Glutamatergic neuron (in vitro differentiated cells): ENCODE data around the gene PACRG. TPM values are rescaled to one million over a fixed set of nuclear protein-coding genes. Genes with fewer than 3 reads are reported as not detected.

Experiments
- DNase-seq: peaks from one replicate; pipeline ENCODE4 v3.0.0; 2022
- H3K27ac Mint-ChIP-seq: one replicate; pipeline ENCODE4 v1.8.0; 2020; ENCODE audit warnings: mild to moderate bottlenecking, mixed read lengths, inconsistent platforms; ENCODE audit not compliant: unreplicated experiment
- H3K27me3 Mint-ChIP-seq: one replicate; pipeline ENCODE4 v1.8.0; 2020; ENCODE audit warnings: mild to moderate bottlenecking, moderate library complexity, mixed read lengths, inconsistent platforms; ENCODE audit not compliant: unreplicated experiment
- H3K36me3 Mint-ChIP-seq: one replicate; pipeline ENCODE4 v1.8.0; 2020; ENCODE audit warnings: mild to moderate bottlenecking, mixed read lengths, inconsistent platforms; ENCODE audit not compliant: unreplicated experiment
- H3K4me1 Mint-ChIP-seq: one replicate; pipeline ENCODE4 v1.8.0; 2020; ENCODE audit warnings: mild to moderate bottlenecking, low read depth, mixed read lengths, inconsistent platforms; ENCODE audit not compliant: unreplicated experiment
- H3K4me3 Mint-ChIP-seq: one replicate; pipeline ENCODE4 v1.8.0; 2020; ENCODE audit warnings: mild to moderate bottlenecking, mixed read lengths, inconsistent platforms; ENCODE audit not compliant: unreplicated experiment
- H3K9me3 Mint-ChIP-seq: one replicate; pipeline ENCODE4 v1.8.0; 2020; ENCODE audit warnings: mild to moderate bottlenecking, moderate library complexity, mixed read lengths, inconsistent platforms; ENCODE audit not compliant: unreplicated experiment
- total RNA-seq: library from RNA; stranded (reverse); fragmentation: NEBNext Ultra II Directional; extraction: Animal tissue kit (Norgen Biotek cat#: 25700); gene quantifications from one replicate; pipeline ENCODE4 v1.2.1, GENCODE V29; 2021; ENCODE audit not compliant: unreplicated experiment
- TF ChIP-seq, protein P1 (sequence below): fragments of 200-600 bp; sonication (generic); IDR thresholded peaks from one replicate; pipeline ENCODE4 v1.5.0; 2021; ENCODE audit not compliant: partially characterized antibody, unreplicated experiment

Gene PACRG
- total RNA-seq, 1 donor from 2014 or later, result not detected

DNA sequence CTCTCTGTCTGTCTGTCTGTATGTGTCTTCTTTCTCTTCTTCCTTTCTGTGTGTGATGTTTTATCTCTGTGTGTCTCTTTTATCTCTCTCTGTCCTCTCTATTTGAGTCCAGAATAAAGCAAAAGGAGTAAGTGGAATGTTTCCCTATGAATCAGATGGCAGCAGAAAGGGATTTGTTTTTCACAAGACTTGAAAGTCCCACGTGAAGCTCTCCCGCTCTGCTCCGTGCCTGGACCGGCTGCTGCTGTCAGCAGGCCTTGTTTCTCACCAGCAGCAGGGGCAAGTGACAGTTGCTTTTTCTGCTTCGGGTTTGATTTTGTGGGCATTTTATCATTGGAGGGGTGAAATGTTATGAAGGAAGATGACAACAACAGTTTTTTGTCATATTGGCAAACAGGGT lies 212.7 kb downstream of the PACRG start:
- H3K27ac Mint-ChIP-seq, result no peak overlapping the region
- peaks cover 2% of the 10 kb centered on the region for H3K9me3 Mint-ChIP-seq
- H3K27me3 Mint-ChIP-seq, result peaks cover 2% of the 10 kb centered on the region
- H3K4me1 Mint-ChIP-seq, result peaks cover 2% of the 10 kb centered on the region
- DNase-seq, result no peak
- no peak overlapping the region for H3K4me3 Mint-ChIP-seq
- TF ChIP-seq, protein P1, sequence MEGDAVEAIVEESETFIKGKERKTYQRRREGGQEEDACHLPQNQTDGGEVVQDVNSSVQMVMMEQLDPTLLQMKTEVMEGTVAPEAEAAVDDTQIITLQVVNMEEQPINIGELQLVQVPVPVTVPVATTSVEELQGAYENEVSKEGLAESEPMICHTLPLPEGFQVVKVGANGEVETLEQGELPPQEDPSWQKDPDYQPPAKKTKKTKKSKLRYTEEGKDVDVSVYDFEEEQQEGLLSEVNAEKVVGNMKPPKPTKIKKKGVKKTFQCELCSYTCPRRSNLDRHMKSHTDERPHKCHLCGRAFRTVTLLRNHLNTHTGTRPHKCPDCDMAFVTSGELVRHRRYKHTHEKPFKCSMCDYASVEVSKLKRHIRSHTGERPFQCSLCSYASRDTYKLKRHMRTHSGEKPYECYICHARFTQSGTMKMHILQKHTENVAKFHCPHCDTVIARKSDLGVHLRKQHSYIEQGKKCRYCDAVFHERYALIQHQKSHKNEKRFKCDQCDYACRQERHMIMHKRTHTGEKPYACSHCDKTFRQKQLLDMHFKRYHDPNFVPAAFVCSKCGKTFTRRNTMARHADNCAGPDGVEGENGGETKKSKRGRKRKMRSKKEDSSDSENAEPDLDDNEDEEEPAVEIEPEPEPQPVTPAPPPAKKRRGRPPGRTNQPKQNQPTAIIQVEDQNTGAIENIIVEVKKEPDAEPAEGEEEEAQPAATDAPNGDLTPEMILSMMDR, result no peak
- H3K36me3 Mint-ChIP-seq, result peaks cover 5% of the 10 kb centered on the region

DNA sequence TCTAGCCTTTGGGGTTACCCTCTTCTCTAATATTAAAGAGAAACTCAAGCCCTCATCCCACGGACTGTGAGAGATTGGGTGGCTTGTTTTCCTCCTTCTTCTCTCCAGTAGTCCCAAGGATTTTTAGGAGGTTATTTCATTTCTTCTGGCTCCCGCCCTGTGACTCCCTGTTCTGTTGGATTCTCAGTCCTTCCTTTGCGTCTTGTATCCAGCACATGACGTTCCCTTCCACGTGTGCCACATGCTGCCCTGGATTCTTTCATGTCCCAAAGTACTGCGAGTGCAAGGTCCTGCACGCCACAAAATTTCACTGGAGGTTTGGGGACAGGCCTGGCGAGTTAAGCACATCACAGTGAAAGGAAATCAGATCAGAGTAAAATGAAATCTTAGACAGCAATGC lies 213.4 kb downstream of the PACRG start:
- TF ChIP-seq, protein P1, result no peak
- peaks cover 2% of the 10 kb centered on the region for H3K27me3 Mint-ChIP-seq
- H3K9me3 Mint-ChIP-seq, result peaks cover 2% of the 10 kb centered on the region
- H3K27ac Mint-ChIP-seq, result no peak overlapping the region
- H3K4me3 Mint-ChIP-seq, result no peak overlapping the region
- DNase-seq, result no peak
- peaks cover 2% of the 10 kb centered on the region for H3K4me1 Mint-ChIP-seq
- peaks cover 5% of the 10 kb centered on the region for H3K36me3 Mint-ChIP-seq

DNA sequence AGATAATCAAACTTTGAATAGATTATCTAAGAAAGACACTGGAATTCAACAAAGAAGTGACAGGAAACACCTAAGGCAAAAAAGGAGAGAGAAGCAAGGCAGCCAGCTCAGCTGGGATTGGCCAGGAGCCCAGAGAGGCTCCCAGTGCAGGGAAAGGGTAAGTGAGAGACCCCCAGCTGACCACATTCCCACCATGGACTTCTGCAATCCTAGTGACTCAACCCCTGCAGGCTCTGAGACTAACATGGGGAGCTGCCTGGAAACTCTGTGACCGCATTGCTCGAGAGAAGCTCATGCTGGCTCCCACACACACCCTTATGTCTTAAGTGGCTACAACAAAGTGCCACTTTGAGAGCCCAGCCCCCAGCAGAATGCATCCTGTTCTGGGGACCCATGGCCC lies 215.1 kb downstream of the PACRG start:
- H3K9me3 Mint-ChIP-seq, result no peaks in the 10 kb centered on the region
- H3K4me3 Mint-ChIP-seq, result no peak overlapping the region
- DNase-seq, result no peak
- TF ChIP-seq, protein P1, result no peak
- H3K36me3 Mint-ChIP-seq, result peaks cover 5% of the 10 kb centered on the region
- peaks cover 2% of the 10 kb centered on the region for H3K27me3 Mint-ChIP-seq
- no peak overlapping the region for H3K27ac Mint-ChIP-seq
- peaks cover 2% of the 10 kb centered on the region for H3K4me1 Mint-ChIP-seq

DNA sequence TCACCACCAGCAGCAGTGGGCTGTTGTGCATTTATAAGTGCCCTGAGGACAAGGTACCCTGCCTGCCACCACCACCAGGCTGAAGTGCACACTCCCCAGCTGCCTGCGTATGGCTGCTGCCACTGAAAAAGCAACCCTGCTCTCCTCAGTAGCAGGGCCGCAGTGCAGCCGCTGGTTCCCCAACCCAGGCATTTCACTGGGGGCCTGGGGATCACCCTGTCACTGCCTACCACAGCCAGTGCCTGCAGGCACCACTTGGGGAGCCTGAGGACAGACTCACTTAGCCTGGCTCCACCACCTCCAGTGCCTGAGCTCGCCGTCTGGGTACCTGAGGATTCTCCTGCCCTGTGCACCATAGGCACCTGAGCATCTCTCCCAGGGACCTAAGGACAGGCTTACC lies 215.6 kb downstream of the PACRG start:
- H3K36me3 Mint-ChIP-seq, result peaks cover 5% of the 10 kb centered on the region
- H3K4me1 Mint-ChIP-seq, result peaks cover 2% of the 10 kb centered on the region
- H3K4me3 Mint-ChIP-seq, result no peak overlapping the region
- no peak for DNase-seq
- TF ChIP-seq, protein P1, result no peak
- H3K27me3 Mint-ChIP-seq, result peaks cover 2% of the 10 kb centered on the region
- no peaks in the 10 kb centered on the region for H3K9me3 Mint-ChIP-seq
- H3K27ac Mint-ChIP-seq, result no peak overlapping the region

DNA sequence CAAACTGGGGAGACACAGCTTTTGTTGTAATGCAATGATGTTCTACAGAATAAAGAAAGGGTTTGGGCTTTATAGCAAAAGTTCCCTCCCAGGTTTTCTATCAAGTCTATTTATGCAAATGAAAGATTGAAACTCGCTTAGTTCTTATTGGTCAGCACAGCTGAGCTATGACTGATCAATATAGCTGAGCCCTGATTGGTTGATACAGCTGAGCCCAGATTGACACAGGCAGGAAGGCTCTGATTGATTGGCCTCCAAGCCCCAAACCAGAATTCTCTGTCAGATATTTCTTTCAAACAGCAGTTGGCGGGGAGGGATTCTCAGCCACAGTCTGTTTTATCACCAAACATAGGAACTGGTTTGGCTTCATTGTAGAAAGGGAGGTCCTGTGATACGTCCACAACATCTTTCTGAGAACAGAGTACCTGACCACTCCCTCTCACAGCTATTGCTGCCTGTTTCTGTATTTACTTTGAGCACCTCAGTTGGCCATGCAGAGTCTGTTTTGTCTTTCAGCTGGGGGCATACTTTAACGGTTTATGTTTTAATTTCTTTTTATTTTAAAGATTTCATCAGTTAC lies 223.5 kb downstream of the PACRG start:
- H3K4me3 Mint-ChIP-seq, result no peak overlapping the region
- no peak for DNase-seq
- H3K36me3 Mint-ChIP-seq, result no peaks in the 10 kb centered on the region
- H3K27me3 Mint-ChIP-seq, result no peaks in the 10 kb centered on the region
- no peak overlapping the region for H3K27ac Mint-ChIP-seq
- H3K4me1 Mint-ChIP-seq, result no peaks in the 10 kb centered on the region
- TF ChIP-seq, protein P1, result no peak
- no peaks in the 10 kb centered on the region for H3K9me3 Mint-ChIP-seq
